ENCODE measurements around the gene PGM5.

- TF ChIP-seq POLR2A (IDR thresholded peaks at IDR 0.05; ENCODE audit: low read length) (no peak), GATA1 (IDR thresholded peaks at IDR 0.05; ENCODE audit: low read depth, low read length) (no peak)
Measured at GRCh38 chr9:68428481-68428880, 72.1 kb downstream of the PGM5 start.

All from erythroblast (primary cell).